ENCODE measurements around the gene LRIG1.

DNA sequence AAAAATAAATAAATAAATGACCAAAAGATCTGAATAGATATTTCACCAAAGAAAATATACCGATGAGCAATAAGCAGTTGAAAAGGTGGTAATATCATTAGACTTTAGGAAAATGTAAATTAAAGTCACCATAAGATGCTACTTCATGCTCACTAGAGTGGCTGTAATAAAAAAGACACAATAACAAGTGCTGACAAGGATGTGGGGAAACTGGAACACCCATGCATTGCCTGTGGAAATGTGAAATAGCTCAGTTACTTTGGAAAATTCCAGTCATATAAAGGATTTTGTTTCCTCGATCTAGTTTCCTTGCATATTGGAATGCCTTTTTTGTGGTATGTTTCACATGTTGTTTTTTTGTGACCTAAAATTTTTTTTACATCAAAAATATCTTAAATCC is 36.0 kb upstream of the LRIG1 start:
- TF ChIP-seq, protein P1, sequence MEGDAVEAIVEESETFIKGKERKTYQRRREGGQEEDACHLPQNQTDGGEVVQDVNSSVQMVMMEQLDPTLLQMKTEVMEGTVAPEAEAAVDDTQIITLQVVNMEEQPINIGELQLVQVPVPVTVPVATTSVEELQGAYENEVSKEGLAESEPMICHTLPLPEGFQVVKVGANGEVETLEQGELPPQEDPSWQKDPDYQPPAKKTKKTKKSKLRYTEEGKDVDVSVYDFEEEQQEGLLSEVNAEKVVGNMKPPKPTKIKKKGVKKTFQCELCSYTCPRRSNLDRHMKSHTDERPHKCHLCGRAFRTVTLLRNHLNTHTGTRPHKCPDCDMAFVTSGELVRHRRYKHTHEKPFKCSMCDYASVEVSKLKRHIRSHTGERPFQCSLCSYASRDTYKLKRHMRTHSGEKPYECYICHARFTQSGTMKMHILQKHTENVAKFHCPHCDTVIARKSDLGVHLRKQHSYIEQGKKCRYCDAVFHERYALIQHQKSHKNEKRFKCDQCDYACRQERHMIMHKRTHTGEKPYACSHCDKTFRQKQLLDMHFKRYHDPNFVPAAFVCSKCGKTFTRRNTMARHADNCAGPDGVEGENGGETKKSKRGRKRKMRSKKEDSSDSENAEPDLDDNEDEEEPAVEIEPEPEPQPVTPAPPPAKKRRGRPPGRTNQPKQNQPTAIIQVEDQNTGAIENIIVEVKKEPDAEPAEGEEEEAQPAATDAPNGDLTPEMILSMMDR (conservative IDR thresholded peaks at IDR 0.05; ENCODE audit: low read depth, low read length): no peak
- no peak for TF ChIP-seq EZH2 (IDR thresholded peaks at IDR 0.05; ENCODE audit: borderline replicate concordance, low read depth, low read length, poor library complexity, severe bottlenecking)

All from A673 (cell line).